ENCODE data around the gene KIF1A. TPM values are rescaled to one million over a fixed set of nuclear protein-coding genes. Genes with fewer than 3 reads are reported as not detected.

Gene KIF1A
- total RNA-seq, 1 experiment from 2014 or later = not detected

DNA sequence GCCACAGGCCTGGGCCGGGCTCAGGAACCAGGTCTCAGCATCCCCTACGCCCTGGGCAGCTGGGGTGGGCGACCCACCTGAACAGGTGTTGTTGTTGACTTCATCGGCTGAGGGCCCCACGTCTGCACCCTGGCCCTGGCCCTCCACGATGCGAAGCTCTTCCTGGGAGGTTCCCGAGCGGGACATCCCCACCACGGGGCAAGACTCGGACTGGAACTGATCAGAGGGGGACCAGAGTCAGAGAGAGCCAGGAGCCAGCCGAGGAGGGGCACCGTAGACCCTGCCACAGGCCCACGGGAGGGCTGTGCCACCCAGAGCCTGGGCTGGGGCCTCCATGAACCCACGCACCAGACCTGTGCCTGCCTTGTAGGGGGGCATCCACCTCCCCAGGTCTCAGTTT lies 74.1 kb downstream of the KIF1A start:
- H3K4me3 ChIP-seq = no peak overlapping the region
- CTCF ChIA-PET = no interaction called here
- H3K4me1 ChIP-seq (replicated peaks; ENCODE audit: insufficient read depth) = no peaks in the 10 kb centered on the region
- no peaks in the 10 kb centered on the region for H3K9me3 ChIP-seq (ENCODE audit: insufficient read depth, low read depth)
- H3K36me3 ChIP-seq (ENCODE audit: low read depth) = no peaks in the 10 kb centered on the region
- DNase-seq = no peak
- intact Hi-C loops (cut with micrococcal nuclease; ENCODE audit: unreplicated experiment) = no loop called here
- TF ChIP-seq EZH2 (IDR thresholded peaks at IDR 0.05; ENCODE audit: low read depth) (no peak), CTCF (conservative IDR thresholded peaks at IDR 0.05) (no peak)
- no TSS peak for BruUV-seq (replicated peaks)
- H3K27me3 ChIP-seq (ENCODE audit: insufficient read depth, low read depth) = peaks cover 80% of the 10 kb centered on the region
- no peaks in the 10 kb centered on the region for H3F3A ChIP-seq (ENCODE audit: insufficient read depth, low read depth)
- no peaks in the 10 kb centered on the region; the same call in 1 of the 2 replicates for H4K20me1 ChIP-seq (ENCODE audit: insufficient read depth)
- no peak overlapping the region for H3K4me2 ChIP-seq
- no peaks in the 10 kb centered on the region for H3K79me2 ChIP-seq (ENCODE audit: low read depth)
- no peak overlapping the region for H3K27ac ChIP-seq
- no peak overlapping the region for H2AFZ ChIP-seq
- H3K9me2 ChIP-seq (ENCODE audit: insufficient read depth) = no peaks in the 10 kb centered on the region
- POLR2A ChIA-PET (ENCODE audit: unreplicated experiment) = no interaction called here

DNA sequence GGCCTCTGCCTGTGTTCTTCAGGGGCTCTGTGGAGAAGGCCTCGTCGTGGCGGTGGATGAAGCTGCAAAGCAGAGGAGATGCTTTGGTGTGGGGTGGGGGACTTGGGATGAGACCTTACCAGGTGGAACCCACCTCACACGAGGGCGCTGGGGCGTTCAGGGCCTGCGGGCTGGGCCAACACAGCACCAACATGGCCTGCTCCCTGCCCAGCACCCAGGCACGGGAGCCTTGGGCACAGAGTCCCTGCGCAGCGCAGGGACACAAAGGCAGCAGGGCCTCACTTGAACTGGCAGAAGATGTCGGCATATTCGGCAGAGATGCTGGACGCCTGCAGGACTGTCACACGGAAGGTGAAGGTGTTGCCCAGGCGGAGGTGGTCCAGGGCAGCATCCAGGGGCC lies 74.6 kb downstream of the KIF1A start:
- BruUV-seq (replicated peaks) = no TSS peak
- Histone ChIP-seq H3K4me3 (no peak overlapping the region), H4K20me1 (ENCODE audit: insufficient read depth) (no peaks in the 10 kb centered on the region; the same call in 1 of the 2 replicates), H3F3A (ENCODE audit: insufficient read depth, low read depth) (no peaks in the 10 kb centered on the region), H3K27me3 (ENCODE audit: insufficient read depth, low read depth) (peaks cover 75% of the 10 kb centered on the region), H3K4me1 (replicated peaks; ENCODE audit: insufficient read depth) (no peaks in the 10 kb centered on the region), H2AFZ (no peak overlapping the region), H3K79me2 (ENCODE audit: low read depth) (no peaks in the 10 kb centered on the region), H3K9me3 (ENCODE audit: insufficient read depth, low read depth) (no peaks in the 10 kb centered on the region), H3K36me3 (ENCODE audit: low read depth) (no peaks in the 10 kb centered on the region), H3K4me2 (no peak overlapping the region), H3K27ac (no peak overlapping the region), H3K9me2 (ENCODE audit: insufficient read depth) (no peaks in the 10 kb centered on the region)
- CTCF ChIA-PET = no interaction called here
- intact Hi-C loops (cut with micrococcal nuclease; ENCODE audit: unreplicated experiment) = no loop called here
- TF ChIP-seq EZH2 (IDR thresholded peaks at IDR 0.05; ENCODE audit: low read depth) (no peak), CTCF (conservative IDR thresholded peaks at IDR 0.05) (no peak)
- no peak for DNase-seq
- POLR2A ChIA-PET (ENCODE audit: unreplicated experiment) = no interaction called here

GRCh38 chr2:240742602-240743095 lies 77.4 kb downstream of the KIF1A start:
- ChIA-PET POLR2A (ENCODE audit: unreplicated experiment) (no interaction called here), CTCF (no interaction called here)
- intact Hi-C loops (cut with micrococcal nuclease; ENCODE audit: unreplicated experiment) = no loop called here
- TF ChIP-seq CTCF (conservative IDR thresholded peaks at IDR 0.05) (no peak), EZH2 (IDR thresholded peaks at IDR 0.05; ENCODE audit: low read depth) (no peak)
- H3K9me3 ChIP-seq (ENCODE audit: insufficient read depth, low read depth) = no peaks in the 10 kb centered on the region
- no peak overlapping the region for H3K4me3 ChIP-seq
- H3K79me2 ChIP-seq (ENCODE audit: low read depth) = no peaks in the 10 kb centered on the region
- H2AFZ ChIP-seq = no peak overlapping the region
- BruUV-seq (replicated peaks) = no TSS peak
- H3K36me3 ChIP-seq (ENCODE audit: low read depth) = no peaks in the 10 kb centered on the region
- H3K27ac ChIP-seq = no peak overlapping the region
- no peaks in the 10 kb centered on the region; the same call in 1 of the 2 replicates for H4K20me1 ChIP-seq (ENCODE audit: insufficient read depth)
- no peaks in the 10 kb centered on the region for H3K9me2 ChIP-seq (ENCODE audit: insufficient read depth)
- H3F3A ChIP-seq (ENCODE audit: insufficient read depth, low read depth) = no peaks in the 10 kb centered on the region
- DNase-seq = no peak
- peaks cover 47% of the 10 kb centered on the region for H3K27me3 ChIP-seq (ENCODE audit: insufficient read depth, low read depth)
- H3K4me2 ChIP-seq = no peak overlapping the region
- H3K4me1 ChIP-seq (replicated peaks; ENCODE audit: insufficient read depth) = no peaks in the 10 kb centered on the region; the same call in 1 of the 2 replicates
